Ectodermal cell (in vitro differentiated cells): ENCODE results near the gene MAML2.

Source experiments
- H3K27ac ChIP-seq: 2 replicates; pipeline ENCODE4 v1.7.0; 2013; ENCODE audit warnings: mild to moderate bottlenecking, low read depth, low read length; ENCODE audit not compliant: insufficient read depth, poor library complexity, severe bottlenecking
- H3K27me3 ChIP-seq: 2 replicates; pipeline ENCODE4 v1.7.0; 2013; ENCODE audit warnings: mild to moderate bottlenecking, low read length; ENCODE audit not compliant: insufficient read depth, control insufficient read depth, poor library complexity, severe bottlenecking
- H3K36me3 ChIP-seq: one replicate; pipeline ENCODE4 v1.7.0; 2013; ENCODE audit warnings: low read length; ENCODE audit not compliant: control insufficient read depth, insufficient read depth
- H3K4me1 ChIP-seq: one replicate; pipeline ENCODE4 v1.7.0; 2013; ENCODE audit warnings: low read length; ENCODE audit not compliant: control insufficient read depth, insufficient read depth
- H3K4me3 ChIP-seq: 2 replicates; pipeline ENCODE4 v1.7.0; 2013; ENCODE audit warnings: low read depth, low read length, control low read depth; ENCODE audit not compliant: insufficient read depth
- H3K9me3 ChIP-seq: 2 replicates; pipeline ENCODE4 v1.7.0; 2013; ENCODE audit warnings: mild to moderate bottlenecking, low read length, moderate library complexity; ENCODE audit not compliant: control insufficient read depth
- WGBS, 2 experiments: methylation state at CpG; one replicate each; pipeline ENCODE4 v1.1.7; 2013; ENCODE audit warnings: missing lambda C conversion rate in 2 of 2; 5-methylcytosine and 5-hydroxymethylcytosine counted together

Gene MAML2

DNA sequence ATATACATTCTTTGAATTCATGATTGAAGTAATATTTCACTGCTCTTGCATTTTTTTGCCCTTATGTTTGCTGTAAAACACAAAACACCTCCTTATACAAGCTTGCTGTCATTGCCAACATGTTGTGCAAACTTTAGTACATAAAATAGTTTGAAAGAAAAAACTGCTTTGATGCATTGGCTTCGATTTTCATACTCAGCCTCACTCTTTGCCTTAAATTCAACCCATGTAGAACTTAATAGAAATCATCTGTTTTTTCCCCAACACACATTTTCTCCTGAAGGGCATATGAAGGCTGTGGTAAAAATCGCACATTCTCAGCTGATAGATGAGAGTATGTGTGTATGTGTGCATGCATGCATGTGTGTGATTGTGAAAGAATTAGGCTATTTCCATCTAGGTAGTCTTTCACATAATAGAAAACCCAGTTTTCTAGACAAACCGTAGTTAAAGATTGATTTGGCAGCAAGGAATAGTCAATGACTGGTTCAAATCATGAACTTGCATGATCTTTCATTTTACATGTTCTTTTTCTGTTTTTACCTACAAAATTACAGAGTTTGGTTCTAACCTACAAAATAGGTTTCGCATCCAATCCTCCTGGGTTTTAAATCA lies 346.3 kb downstream of the MAML2 start:
- H3K9me3 ChIP-seq: no peaks in the 10 kb centered on the region
- H3K4me3 ChIP-seq: no peak overlapping the region
- no peak overlapping the region for H3K27ac ChIP-seq
- no peaks in the 10 kb centered on the region for H3K36me3 ChIP-seq
- no peaks in the 10 kb centered on the region for H3K27me3 ChIP-seq
- no peaks in the 10 kb centered on the region for H3K4me1 ChIP-seq
- 92 to 98% methylated on average over 4 of the region's 4 CpGs for WGBS, 2 experiments

GRCh38 chr11:95994329-95994728 lies 348.7 kb downstream of the MAML2 start:
- no peaks in the 10 kb centered on the region for H3K36me3 ChIP-seq
- H3K27me3 ChIP-seq: no peaks in the 10 kb centered on the region
- 87 to 89% methylated on average over 4 of the region's 4 CpGs for WGBS, 2 experiments
- no peak overlapping the region for H3K4me3 ChIP-seq
- H3K9me3 ChIP-seq: no peaks in the 10 kb centered on the region
- no peak overlapping the region for H3K27ac ChIP-seq
- no peaks in the 10 kb centered on the region for H3K4me1 ChIP-seq

DNA sequence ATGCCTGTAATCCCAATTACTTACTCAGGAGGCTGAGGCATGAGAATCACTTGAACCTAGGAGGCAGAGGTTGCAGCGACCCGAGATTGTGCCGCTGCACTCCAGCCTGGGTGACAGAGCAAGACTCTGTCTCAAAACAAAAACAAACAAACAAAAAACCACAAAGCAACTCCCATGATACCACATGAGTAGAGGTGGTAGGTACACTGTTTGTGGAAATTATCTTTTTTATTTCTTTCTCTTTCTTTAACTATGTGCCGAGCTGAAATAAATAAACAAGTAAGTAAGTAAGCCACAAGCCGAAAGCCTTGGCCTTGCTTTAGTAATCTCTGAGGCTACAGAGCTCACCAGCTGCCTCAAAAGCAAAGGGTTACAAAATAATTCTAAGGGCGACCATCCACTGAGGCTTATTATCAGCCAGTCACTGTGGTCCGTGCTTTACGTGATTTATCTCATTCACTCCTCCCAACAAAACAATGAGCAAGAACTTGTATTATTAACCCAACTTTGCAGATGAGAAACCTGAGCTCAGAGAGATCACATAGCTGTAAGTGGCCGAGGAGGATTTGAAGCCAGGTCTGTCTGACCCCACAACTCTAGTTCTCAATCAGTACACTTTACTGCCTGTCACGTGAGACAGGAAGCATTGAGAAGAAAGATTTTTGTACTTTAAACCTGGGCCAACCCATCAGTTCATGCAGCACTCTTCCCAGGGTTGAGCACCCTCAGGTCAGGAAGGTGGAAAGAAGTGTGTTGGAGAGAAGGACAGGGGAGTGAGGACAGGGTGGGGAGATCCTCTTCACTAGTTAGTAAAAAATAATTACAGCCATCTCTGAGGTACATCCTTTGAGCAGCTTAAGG lies 349.3 kb downstream of the MAML2 start:
- H3K9me3 ChIP-seq: no peaks in the 10 kb centered on the region
- no peaks in the 10 kb centered on the region for H3K36me3 ChIP-seq
- no peaks in the 10 kb centered on the region for H3K27me3 ChIP-seq
- H3K4me1 ChIP-seq: no peaks in the 10 kb centered on the region
- no peak overlapping the region for H3K27ac ChIP-seq
- no peak overlapping the region for H3K4me3 ChIP-seq
- 87 to 93% methylated on average over 10 of the region's 10 CpGs for WGBS, 2 experiments

DNA sequence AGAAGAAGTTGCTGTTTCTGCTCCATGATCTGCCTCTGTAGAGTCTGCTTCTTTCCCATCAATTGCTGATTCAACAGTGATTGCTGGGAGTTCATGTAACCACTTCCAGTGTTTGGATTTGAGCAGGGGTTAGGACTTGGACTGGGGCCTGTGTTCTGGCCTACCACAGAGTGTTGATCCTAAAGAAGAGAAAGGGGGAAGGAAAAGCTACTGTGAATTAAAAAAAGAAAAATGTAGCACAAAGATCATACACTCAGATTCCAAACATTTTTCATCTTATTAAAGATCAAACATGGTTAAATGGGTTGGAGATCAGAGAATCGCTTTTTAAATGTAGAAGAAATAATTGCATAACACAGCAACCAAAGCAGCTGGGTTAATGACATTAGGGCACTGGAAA lies 351.4 kb downstream of the MAML2 start:
- no peaks in the 10 kb centered on the region for H3K36me3 ChIP-seq
- no peak overlapping the region for H3K4me3 ChIP-seq
- no peaks in the 10 kb centered on the region for H3K9me3 ChIP-seq
- H3K27ac ChIP-seq: no peak overlapping the region
- H3K27me3 ChIP-seq: no peaks in the 10 kb centered on the region
- H3K4me1 ChIP-seq: peaks cover 6% of the 10 kb centered on the region
- 100% methylated on average over 1 of the region's 1 CpG; no CpG with 5 or more reads in 1 of the 2 experiments for WGBS, 2 experiments

DNA sequence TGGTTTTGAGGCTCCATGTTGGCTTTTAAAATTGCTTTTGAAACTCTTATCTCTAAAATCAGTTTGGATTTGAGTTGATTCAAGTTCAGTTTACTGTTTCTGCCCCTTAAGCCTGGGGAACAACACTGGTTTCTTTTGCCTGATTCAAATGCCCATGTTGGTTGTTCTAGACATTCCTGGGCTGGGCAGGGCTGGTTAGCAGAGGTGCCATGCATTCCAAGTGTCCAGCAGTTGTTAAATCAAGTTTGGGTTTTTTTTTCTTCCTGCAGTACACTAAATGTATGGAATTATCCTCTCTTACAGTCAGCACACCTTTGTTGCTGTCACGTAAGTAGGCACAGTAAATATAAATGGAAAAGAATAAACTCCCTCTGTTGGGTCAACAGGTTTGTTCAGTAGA lies 351.9 kb downstream of the MAML2 start:
- 82 to 100% methylated on average over 1 of the region's 1 CpG for WGBS, 2 experiments
- no peaks in the 10 kb centered on the region for H3K36me3 ChIP-seq
- no peaks in the 10 kb centered on the region for H3K27me3 ChIP-seq
- H3K27ac ChIP-seq: no peak overlapping the region
- H3K4me1 ChIP-seq: peaks cover 6% of the 10 kb centered on the region
- no peaks in the 10 kb centered on the region for H3K9me3 ChIP-seq
- H3K4me3 ChIP-seq: no peak overlapping the region

- no peaks in the 10 kb centered on the region for H3K36me3 ChIP-seq
- no peaks in the 10 kb centered on the region for H3K9me3 ChIP-seq
- 100% methylated on average over 1 of the region's 1 CpG; no CpG with 5 or more reads in 1 of the 2 experiments for WGBS, 2 experiments
- no peaks in the 10 kb centered on the region for H3K27me3 ChIP-seq
- peaks cover 6% of the 10 kb centered on the region for H3K4me1 ChIP-seq
- no peak overlapping the region for H3K4me3 ChIP-seq
- H3K27ac ChIP-seq: no peak overlapping the region
These were observed 353.2 kb downstream of the MAML2 start for GRCh38 chr11:95989780-95990179.

- Histone ChIP-seq H3K9me3 (no peaks in the 10 kb centered on the region), H3K27me3 (no peaks in the 10 kb centered on the region), H3K4me3 (no peak overlapping the region), H3K27ac (no peak overlapping the region), H3K4me1 (peaks cover 6% of the 10 kb centered on the region), H3K36me3 (no peaks in the 10 kb centered on the region)
- WGBS, 2 experiments: 79 to 92% methylated on average over 2 of the region's 2 CpGs
These were observed 353.9 kb downstream of the MAML2 start for GRCh38 chr11:95989076-95989605.

- no peaks in the 10 kb centered on the region for H3K27me3 ChIP-seq
- peaks cover 6% of the 10 kb centered on the region for H3K4me1 ChIP-seq
- H3K9me3 ChIP-seq: no peaks in the 10 kb centered on the region
- WGBS, 2 experiments: 91% methylated on average over 1 of the region's 1 CpG; no CpG with 5 or more reads in 1 of the 2 experiments
- H3K27ac ChIP-seq: no peak overlapping the region
- no peak overlapping the region for H3K4me3 ChIP-seq
- no peaks in the 10 kb centered on the region for H3K36me3 ChIP-seq
These were observed 357.7 kb downstream of the MAML2 start for GRCh38 chr11:95985174-95985808.

- Histone ChIP-seq H3K27ac (no peak overlapping the region), H3K4me3 (no peak overlapping the region), H3K9me3 (no peaks in the 10 kb centered on the region), H3K4me1 (peaks cover 6% of the 10 kb centered on the region), H3K36me3 (no peaks in the 10 kb centered on the region), H3K27me3 (no peaks in the 10 kb centered on the region)
- 96% methylated on average over 2 of the region's 2 CpGs for WGBS, 2 experiments
These were observed 358.9 kb downstream of the MAML2 start for GRCh38 chr11:95984072-95984471.
